GM23338 (cell line): Measurements from ENCODE around the gene WDR93.

Experiments
- CTCF ChIP-seq, 2 experiments: fragments of 200-600 bp in 1 of 2; sonication (generic) in 1 of 2; conservative IDR thresholded peaks; 2 replicates each; pipeline versions ENCODE4 v1.5.1 to v1.6.1; 2016 to 2017; ENCODE audit warnings: antibody characterized with exemption in 2 of 2, low read depth in 2 of 2, mild to moderate bottlenecking in 2 of 2, moderate library complexity in 1 of 2
- EZH2phosphoT487 ChIP-seq: fragments of 200-600 bp; sonication (generic); IDR thresholded peaks from one replicate; pipeline ENCODE4 v1.8.1; 2018; ENCODE audit warnings: antibody characterized with exemption; ENCODE audit not compliant: unreplicated experiment
- NANOG ChIP-seq: IDR thresholded peaks from 2 replicates; pipeline ENCODE4 v1.6.1; 2016; ENCODE audit warnings: antibody characterized with exemption, borderline replicate concordance
- REST ChIP-seq: IDR thresholded peaks from one replicate; pipeline ENCODE4 v1.6.1; 2018; ENCODE audit warnings: antibody characterized with exemption; ENCODE audit not compliant: unreplicated experiment

DNA sequence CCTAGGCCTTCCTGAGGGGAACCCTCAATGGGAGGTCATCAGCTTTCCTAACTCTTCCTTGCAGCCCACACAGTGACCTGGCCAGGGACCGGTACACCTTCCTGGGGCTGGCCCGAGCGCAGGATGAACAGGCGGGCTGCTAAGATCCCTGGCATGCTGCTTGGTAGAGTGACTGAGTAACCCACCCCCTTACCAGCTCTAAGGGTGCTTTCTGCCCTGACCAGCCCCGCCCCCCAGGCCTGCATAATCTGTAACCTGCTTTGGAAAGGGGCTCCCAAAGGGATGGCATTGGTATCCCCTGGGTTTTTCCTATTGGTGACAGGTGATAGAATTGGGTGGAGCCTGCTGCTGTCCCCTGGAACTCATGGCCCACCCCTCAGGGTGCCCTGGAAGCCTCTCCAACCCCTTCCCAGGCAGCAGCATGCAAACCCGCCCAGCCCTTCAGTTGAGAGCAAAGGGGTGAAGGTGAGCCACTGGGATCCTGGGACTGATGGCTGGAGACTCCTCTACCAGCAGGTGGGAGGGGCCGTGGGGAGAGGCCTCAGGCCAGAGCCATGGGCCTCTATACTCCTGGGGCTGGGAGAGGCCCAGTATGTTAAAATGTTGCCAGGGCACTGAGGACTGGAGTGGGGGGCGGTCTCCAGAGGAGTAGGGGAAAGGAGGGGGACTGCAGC, 24.3 kb upstream of the WDR93 start:
- TF ChIP-seq CTCF (conservative IDR thresholded peaks at IDR 0.05; ENCODE audit: low read depth in 2 of 2) (no peak), NANOG (no peak), EZH2phosphoT487 (no peak), REST (no peak)
